ENCODE measurements around the gene SLC34A2. TPM values are rescaled to one million over a fixed set of nuclear protein-coding genes. Genes with fewer than 3 reads are reported as not detected.

Gene SLC34A2
- total RNA-seq, 1 experiment from 2014 or later, result 1.7 TPM

- no peak for TF ChIP-seq ATF1 (CRISPR knock-in tag; IDR thresholded peaks at IDR 0.05)
- no peak for TF ChIP-seq TCF7 (CRISPR knock-in tag; IDR thresholded peaks at IDR 0.05; ENCODE audit: low read depth)
- no peak for TF ChIP-seq ELF4 (CRISPR knock-in tag; IDR thresholded peaks at IDR 0.05; ENCODE audit: low read depth)
Measured at GRCh38 chr4:25727711-25728493, 72.3 kb downstream of the SLC34A2 start (continued).

Other genes with a start within 250 kb of the SLC34A2 start
- gene SEL1L3, start 207.1 kb downstream of the SLC34A2 start, total RNA-seq (2021), result 31.5 to 36.3 TPM (median 35.1 TPM) in 3 replicates

All from WTC11 (cell line).